Keratinocyte (primary cell): Measurements from ENCODE around the gene ZDHHC3. TPM values are rescaled to one million over a fixed set of nuclear protein-coding genes. Genes with fewer than 3 reads are reported as not detected.

Source experiments
- DNase-seq: peaks from one replicate; pipeline ENCODE4 v3.0.0-alpha.2; 2011; ENCODE audit warnings: low read depth, missing footprints, low spot score
- FAIRE-seq: peaks from 2 replicates; lab custom pipeline; 2011; peaks lifted over from hg19 to GRCh38; lab: Jason Lieb, UNC
- H2AFZ ChIP-seq: 2 replicates; pipeline ENCODE4 v1.6.0; 2012; ENCODE audit warnings: low read length, control low read depth, inconsistent platforms; ENCODE audit not compliant: control insufficient read depth
- H3K27ac ChIP-seq: 2 replicates; pipeline ENCODE4 v1.5.1; 2011; ENCODE audit warnings: low read length; ENCODE audit not compliant: control insufficient read depth, insufficient read depth
- H3K27me3 ChIP-seq: 3 replicates; pipeline ENCODE4 v1.6.0; 2011; ENCODE audit warnings: low read length; ENCODE audit not compliant: control insufficient read depth, insufficient read depth; ENCODE audit errors: extremely low read depth
- H3K36me3 ChIP-seq, 2 experiments: 2 replicates in 1 of 2; 3 replicates in 1 of 2; pipeline ENCODE4 v1.5.1; 2011; ENCODE audit warnings: low read length in 2 of 2, mild to moderate bottlenecking in 1 of 2; ENCODE audit not compliant: control insufficient read depth in 2 of 2, insufficient read depth in 2 of 2; ENCODE audit errors: extremely low read depth in 1 of 2
- H3K4me1 ChIP-seq: 3 replicates; pipeline ENCODE4 v1.5.1; 2011; ENCODE audit warnings: low read length; ENCODE audit not compliant: control insufficient read depth, insufficient read depth; ENCODE audit errors: extremely low read depth
- H3K4me2 ChIP-seq: 3 replicates; pipeline ENCODE4 v1.6.0; 2011; ENCODE audit warnings: low read depth, low read length; ENCODE audit not compliant: control insufficient read depth, insufficient read depth; ENCODE audit errors: extremely low read depth
- H3K4me3 ChIP-seq, 3 experiments: fragments of 200-600 bp in 1 of 3; sonication (generic) in 1 of 3; 2 replicates in 2 of 3; 3 replicates in 1 of 3; pipeline ENCODE4 v1.5.1; 2011 to 2016; ENCODE audit warnings: low read length in 3 of 3, mild to moderate bottlenecking in 3 of 3, control low read depth in 2 of 3, inconsistent platforms in 1 of 3, low read depth in 1 of 3, mixed read lengths in 1 of 3, mixed run types in 1 of 3, moderate library complexity in 1 of 3; ENCODE audit not compliant: control insufficient read depth in 2 of 3, insufficient read depth in 2 of 3; ENCODE audit errors: extremely low read depth in 1 of 3
- H3K79me2 ChIP-seq: 2 replicates; pipeline ENCODE4 v1.6.0; 2012; ENCODE audit warnings: low read length; ENCODE audit not compliant: control insufficient read depth, insufficient read depth
- H3K9ac ChIP-seq: 3 replicates; pipeline ENCODE4 v1.6.0; 2011; ENCODE audit warnings: low read length; ENCODE audit not compliant: control insufficient read depth, insufficient read depth; ENCODE audit errors: extremely low read depth
- H3K9me1 ChIP-seq: 3 replicates; pipeline ENCODE4 v1.6.0; 2011; ENCODE audit warnings: low read length; ENCODE audit not compliant: control insufficient read depth, insufficient read depth; ENCODE audit errors: extremely low read depth
- H3K9me3 ChIP-seq: 2 replicates; pipeline ENCODE4 v1.5.1; 2012; ENCODE audit warnings: low read depth, low read length; ENCODE audit not compliant: control insufficient read depth
- H4K20me1 ChIP-seq: 3 replicates; pipeline ENCODE4 v1.6.0; 2011; ENCODE audit warnings: low read length; ENCODE audit not compliant: control insufficient read depth, insufficient read depth; ENCODE audit errors: extremely low read depth
- CTCF ChIP-seq, 3 experiments: IDR thresholded peaks in 1 of 3; conservative IDR thresholded peaks in 1 of 3; optimal IDR thresholded peaks in 1 of 3; 2 replicates in 2 of 3; 3 replicates in 1 of 3; pipeline versions ENCODE3 to v1.5.1; 2011; ENCODE audit warnings: low read length in 3 of 3, mild to moderate bottlenecking in 3 of 3, moderate library complexity in 2 of 3, control low read depth in 1 of 3, inconsistent platforms in 1 of 3; ENCODE audit not compliant: insufficient read depth in 2 of 3; ENCODE audit errors: extremely low read depth in 1 of 3
- EZH2 ChIP-seq: IDR thresholded peaks from one replicate; pipeline ENCODE4 v1.6.1; 2012; ENCODE audit warnings: inconsistent platforms, mild to moderate bottlenecking, low read length, moderate library complexity
- dilution Hi-C: fragments of 300-500 bp; cut with MboI; formaldehyde crosslinking; loops from one replicate; pipeline ENCODE4 v1.7.0; 2020; ENCODE audit warnings: low sequenced_read_pairs; ENCODE audit not compliant: extremely low pct_ligation_motif_present
- polyA plus RNA-seq, 5 experiments: library from polyadenylated mRNA; depleted of rRNA in 3 of 5; stranded (reverse) in 3 of 5; stranded (forward) in 1 of 5; unstranded in 1 of 5; fragments of >200 nt; gene quantifications; 1 replicate in 1 of 5; 2 replicates in 3 of 5; 3 replicates in 1 of 5; pipeline versions ENCODE4 v1.2.1 to v1.2.3, GENCODE V29; 2011 to 2012; ENCODE audit warnings: missing spikeins in 2 of 5, low read depth in 1 of 5, low replicate concordance in 1 of 5

Gene ZDHHC3
- polyA plus RNA-seq, 1 donor (not counting 4 experiments of a cell fraction or from before 2014, with no cell fraction given), result 151 TPM

DNA sequence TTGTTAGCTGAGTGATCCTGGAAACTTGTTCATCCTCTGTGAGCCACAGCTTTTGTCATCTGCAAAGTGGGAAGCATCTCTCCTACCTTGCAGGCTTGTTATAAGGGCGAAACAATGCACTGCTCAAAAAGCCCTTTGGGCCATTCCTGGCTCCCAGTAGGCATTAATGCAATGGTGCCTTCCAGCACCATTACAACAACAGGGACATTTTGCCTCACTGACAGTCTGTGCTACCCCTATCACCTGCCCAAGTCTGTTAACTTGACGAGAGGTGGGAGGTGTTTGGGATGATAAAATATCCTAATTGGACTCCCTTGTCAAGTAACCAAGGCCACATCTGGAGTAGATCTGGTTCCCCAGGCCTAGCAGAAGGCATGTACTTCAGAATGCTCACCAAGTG, 44.2 kb downstream of the ZDHHC3 start:
- FAIRE-seq, result no peak
- no peak for DNase-seq
- dilution Hi-C loops, result no loop called here

GRCh38 chr3:44930911-44931310, 45.1 kb downstream of the ZDHHC3 start:
- no peaks in the 10 kb centered on the region for H3K27me3 ChIP-seq
- H3K9me1 ChIP-seq, result no peaks in the 10 kb centered on the region
- H3K4me2 ChIP-seq, result no peak overlapping the region
- no peaks in the 10 kb centered on the region for H3K4me1 ChIP-seq
- H3K9ac ChIP-seq, result no peak overlapping the region
- no peak overlapping the region for H2AFZ ChIP-seq
- no peak for DNase-seq
- dilution Hi-C loops, result no loop called here
- TF ChIP-seq EZH2, result no peak
- H3K4me3 ChIP-seq, result no peak overlapping the region
- FAIRE-seq, result no peak
- H3K36me3 ChIP-seq, result peaks cover 53 to 55% of the 10 kb centered on the region in 2 experiments
- no peaks in the 10 kb centered on the region for H3K9me3 ChIP-seq
- no peak overlapping the region for H3K27ac ChIP-seq
- H4K20me1 ChIP-seq, result no peaks in the 10 kb centered on the region
- peaks cover 6% of the 10 kb centered on the region for H3K79me2 ChIP-seq

More for the DNA sequence above, 44.2 kb downstream of the ZDHHC3 start:
- Histone ChIP-seq H3K9me1 (no peaks in the 10 kb centered on the region), H3K9ac (no peak overlapping the region), H3K79me2 (peaks cover 11% of the 10 kb centered on the region), H2AFZ (no peak overlapping the region), H3K4me3 (no peak overlapping the region), H3K4me2 (no peak overlapping the region), H3K27ac (no peak overlapping the region), H4K20me1 (no peaks in the 10 kb centered on the region), H3K9me3 (no peaks in the 10 kb centered on the region), H3K4me1 (no peaks in the 10 kb centered on the region), H3K27me3 (no peaks in the 10 kb centered on the region), H3K36me3 (peaks cover 46 to 49% of the 10 kb centered on the region in 2 experiments)
- TF ChIP-seq CTCF (optimal IDR thresholded peaks at IDR 0.05 in 1 of 3, IDR thresholded peaks at IDR 0.05 in 1 of 3, conservative IDR thresholded peaks at IDR 0.05 in 1 of 3; ENCODE audit: extremely low read depth in 1 of 3, insufficient read depth in 2 of 3, low read length in 3 of 3) (no peak), EZH2 (no peak)

GRCh38 chr3:44929782-44930181, 46.2 kb downstream of the ZDHHC3 start:
- Histone ChIP-seq H3K9me3 (no peaks in the 10 kb centered on the region), H3K27me3 (no peaks in the 10 kb centered on the region), H3K27ac (no peak overlapping the region), H4K20me1 (no peaks in the 10 kb centered on the region), H3K4me3 (no peak overlapping the region), H3K4me2 (no peak overlapping the region), H3K9ac (no peak overlapping the region), H3K79me2 (no peaks in the 10 kb centered on the region), H3K36me3 (peaks cover 55 to 62% of the 10 kb centered on the region in 2 experiments), H3K4me1 (peaks cover 4% of the 10 kb centered on the region), H3K9me1 (no peaks in the 10 kb centered on the region), H2AFZ (no peak overlapping the region)
- dilution Hi-C loops, result no loop called here
- DNase-seq, result no peak
- FAIRE-seq, result no peak
- TF ChIP-seq CTCF (optimal IDR thresholded peaks at IDR 0.05 in 1 of 3, IDR thresholded peaks at IDR 0.05 in 1 of 3, conservative IDR thresholded peaks at IDR 0.05 in 1 of 3; ENCODE audit: extremely low read depth in 1 of 3, insufficient read depth in 2 of 3, low read length in 3 of 3) (no peak), EZH2 (no peak)
